Astrocyte of the cerebellum (primary cell): ENCODE results near the gene RECQL5.
A peak's percentile ranks its signal among the peaks of the same experiment; 100 is the strongest.

Source experiments
- DNase-seq: peaks from one replicate; pipeline ENCODE4 v3.0.0-alpha.2; 2011; ENCODE audit warnings: low read depth
- H3K4me3 ChIP-seq: 2 replicates; pipeline ENCODE4 v1.5.1; 2011; ENCODE audit warnings: mild to moderate bottlenecking, low read depth, low read length, moderate library complexity
- CTCF ChIP-seq: IDR thresholded peaks from 2 replicates; pipeline ENCODE4 v1.5.1; 2012; ENCODE audit warnings: low read length, low read depth, moderate library complexity, mild to moderate bottlenecking; ENCODE audit errors: missing control alignments
- in situ Hi-C: cut with HindIII; loops from 2 replicates; pipeline ENCODE4 v1.10.0; 2017; ENCODE audit warnings: low sequenced_read_pairs

RECQL5 gene

GRCh38 chr17:75627094-75627493 is 39.9 kb downstream of the RECQL5 start:
- in situ Hi-C loops: no loop called here
- no peak for DNase-seq
- no peak overlapping the region for H3K4me3 ChIP-seq
- no peak for TF ChIP-seq CTCF

DNA sequence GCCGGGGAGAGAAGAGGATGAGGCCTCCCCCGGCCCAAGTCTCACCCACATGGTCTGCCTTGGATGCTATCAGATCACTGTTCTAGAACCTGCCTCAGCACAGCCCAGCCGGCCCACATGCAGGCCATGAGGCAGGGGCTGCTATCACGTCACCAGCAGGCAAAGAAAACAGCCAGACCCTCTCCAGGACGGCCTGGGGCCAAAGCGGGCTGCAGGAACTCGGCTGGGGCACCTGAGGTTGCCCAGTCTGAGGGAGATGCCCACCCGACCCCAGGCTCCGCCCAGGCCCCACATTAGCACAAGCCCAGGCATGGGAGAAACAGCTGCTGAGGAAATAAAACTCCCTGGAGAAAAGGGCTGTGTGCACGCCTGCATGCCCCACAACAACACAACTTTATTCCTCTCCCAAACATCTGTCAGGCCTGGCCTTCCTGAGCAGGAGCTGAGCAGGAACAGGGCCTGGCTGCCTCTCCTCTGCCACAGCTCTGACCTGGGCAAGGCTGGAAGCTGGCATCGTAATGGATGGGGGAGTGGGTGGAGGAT is 40.4 kb downstream of the RECQL5 start:
- TF ChIP-seq CTCF: no peak

DNA sequence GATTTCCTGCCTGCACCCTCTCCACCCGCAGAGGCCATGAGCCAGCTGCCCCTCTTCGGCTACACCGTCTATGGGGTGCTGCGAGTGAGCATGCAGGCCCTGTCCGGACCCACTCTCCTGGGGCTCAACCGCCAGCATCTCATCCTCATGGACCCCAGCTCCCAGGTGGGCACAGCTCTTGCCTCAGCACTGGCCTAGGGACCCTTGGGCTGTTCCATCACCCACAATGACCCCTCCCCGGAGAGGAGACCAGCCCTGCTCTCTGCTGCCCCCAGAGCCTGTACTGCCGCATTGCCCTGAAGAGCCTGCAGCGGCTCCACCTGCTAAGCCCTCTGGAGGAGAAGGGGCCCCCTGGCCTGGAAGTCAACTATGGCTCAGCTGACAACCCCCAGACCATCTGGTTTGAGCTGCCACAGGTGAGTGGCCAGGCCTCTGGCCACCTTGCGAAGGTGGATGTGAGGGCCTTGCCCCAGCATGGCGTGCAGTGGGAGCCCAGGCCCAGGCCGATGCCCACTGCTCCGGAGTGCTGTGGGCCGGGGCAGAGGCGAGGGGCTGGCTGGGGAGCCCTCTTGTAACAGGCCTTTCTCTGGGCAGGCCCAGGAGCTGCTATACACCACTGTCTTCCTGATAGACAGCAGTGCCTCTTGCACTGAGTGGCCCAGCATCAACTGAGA is 41.0 kb downstream of the RECQL5 start:
- DNase-seq: no peak
- TF ChIP-seq CTCF: peak; percentile 91
- H3K4me3 ChIP-seq: no peak overlapping the region
- in situ Hi-C loops: no loop called here

More for the DNA sequence above, 40.4 kb downstream of the RECQL5 start:
- no peak for DNase-seq
- no peak overlapping the region for H3K4me3 ChIP-seq
- in situ Hi-C loops: no loop called here

DNA sequence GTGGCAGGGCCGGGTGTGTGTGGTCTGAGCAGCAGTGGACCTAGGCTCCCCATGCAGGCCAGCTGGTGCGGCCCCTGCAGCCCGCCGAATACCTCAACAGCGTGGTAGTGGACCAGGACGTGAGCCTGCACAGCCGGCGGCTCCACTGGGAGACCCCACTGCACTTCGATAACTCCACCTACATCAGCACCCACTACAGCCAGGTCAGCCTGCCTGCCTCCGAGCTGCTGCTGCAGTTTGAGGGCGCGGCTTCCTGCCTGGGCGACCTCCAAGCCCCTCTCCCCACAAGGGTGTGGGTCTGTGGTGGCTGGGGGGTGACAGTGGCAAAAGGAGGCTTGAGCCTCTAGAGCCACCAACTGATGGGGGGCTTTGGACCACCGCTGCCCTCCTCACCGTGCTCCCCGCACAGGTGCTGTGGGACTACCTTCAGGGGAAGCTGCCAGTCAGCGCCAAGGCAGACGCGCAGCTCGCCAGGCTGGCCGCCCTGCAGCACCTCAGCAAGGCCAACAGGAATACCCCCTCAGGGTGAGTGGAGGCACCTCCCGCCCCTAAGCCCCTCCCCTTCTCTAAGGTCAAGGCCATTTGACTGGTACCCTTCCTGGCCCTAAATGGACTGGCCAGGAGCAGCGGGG is 42.1 kb downstream of the RECQL5 start:
- no peak overlapping the region for H3K4me3 ChIP-seq
- in situ Hi-C loops: no loop called here

DNA sequence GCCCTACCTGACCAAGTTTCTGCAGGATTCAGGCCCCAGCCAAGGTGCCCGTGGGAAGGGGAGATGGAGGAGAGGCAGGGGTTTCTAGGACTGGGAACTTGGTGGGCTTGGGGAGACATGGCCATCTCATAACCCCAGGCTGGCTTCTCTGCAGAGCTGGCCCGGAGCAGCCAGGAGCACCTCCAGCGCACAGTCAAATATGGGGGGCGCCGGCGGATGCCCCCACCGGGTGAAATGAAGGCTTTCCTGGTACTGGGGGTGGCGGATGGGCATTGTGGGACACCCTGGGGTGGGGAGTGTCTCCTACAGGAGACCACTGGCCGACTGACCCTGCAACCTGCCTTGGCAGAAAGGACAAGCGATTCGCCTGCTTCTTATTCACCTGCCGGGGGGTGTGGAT is 42.9 kb downstream of the RECQL5 start:
- in situ Hi-C loops: no loop called here
- H3K4me3 ChIP-seq: no peak overlapping the region
- no peak for TF ChIP-seq CTCF
- DNase-seq: no peak

More for the DNA sequence above, 42.1 kb downstream of the RECQL5 start:
- no peak for DNase-seq
- TF ChIP-seq CTCF: no peak

DNA sequence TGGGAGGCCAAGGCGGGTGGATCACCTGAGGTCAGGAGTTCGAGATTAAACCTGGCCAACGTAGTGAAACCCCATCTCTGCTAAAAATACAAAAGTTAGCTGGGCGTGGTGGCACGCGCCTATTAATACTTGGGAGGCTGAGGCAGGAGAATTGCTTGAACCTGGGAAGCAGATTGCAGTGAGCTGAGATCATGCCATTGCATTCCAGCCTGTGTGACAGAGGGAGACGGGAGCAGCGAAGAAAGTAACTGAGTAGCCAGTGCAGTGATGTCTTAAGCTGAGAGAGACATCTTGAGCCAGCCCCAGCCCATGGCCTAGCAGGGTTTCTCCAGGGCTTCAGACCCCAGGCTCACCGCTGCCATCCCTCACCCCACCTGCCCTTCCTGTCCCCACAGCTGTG is 43.6 kb downstream of the RECQL5 start:
- H3K4me3 ChIP-seq: no peak overlapping the region
- TF ChIP-seq CTCF: no peak
- no peak for DNase-seq
- in situ Hi-C loops: no loop called here
